BLaER1 treated with 17β-estradiol and CSF1 and Interleukin-3, amounts not matched to agents 10 nM and 100 nM (cell line): Measurements from ENCODE around the gene ZFAND2B.

Source experiments
- H3K27ac ChIP-seq, 11 experiments: shearing (Covaris generic); formaldehyde crosslinking; 2 replicates each; pipeline ENCODE4 v1.8.1; 2022
- H3K27me3 ChIP-seq, 11 experiments: shearing (Covaris generic); formaldehyde crosslinking; 2 replicates each; pipeline ENCODE4 v1.8.1; 2022
- H3K36me3 ChIP-seq, 11 experiments: shearing (Covaris generic); formaldehyde crosslinking; 2 replicates each; pipeline ENCODE4 v1.8.1; 2022
- H3K4me1 ChIP-seq, 10 experiments: shearing (Covaris generic); formaldehyde crosslinking; 2 replicates each; pipeline ENCODE4 v1.8.1; 2022
- H3K4me2 ChIP-seq, 11 experiments: shearing (Covaris generic); formaldehyde crosslinking; 2 replicates each; pipeline ENCODE4 v1.8.1; 2022
- H3K4me3 ChIP-seq, 10 experiments: shearing (Covaris generic); formaldehyde crosslinking; 2 replicates each; pipeline ENCODE4 v1.8.1; 2022
- H3K9ac ChIP-seq, 11 experiments: shearing (Covaris generic); formaldehyde crosslinking; 2 replicates each; pipeline ENCODE4 v1.8.1; 2022
- H3K9me3 ChIP-seq, 11 experiments: shearing (Covaris generic); formaldehyde crosslinking; replicated peaks in 1 of 11; 2 replicates each; pipeline ENCODE4 v1.8.1; 2022
- H4K20me1 ChIP-seq, 11 experiments: shearing (Covaris generic); formaldehyde crosslinking; 2 replicates each; pipeline ENCODE4 v1.8.1; 2022
- Cebpa-rat ChIP-seq, 11 experiments: shearing (Covaris generic); IDR thresholded peaks; 2 replicates each; pipeline ENCODE4 v1.8.1; 2022

Gene ZFAND2B

DNA sequence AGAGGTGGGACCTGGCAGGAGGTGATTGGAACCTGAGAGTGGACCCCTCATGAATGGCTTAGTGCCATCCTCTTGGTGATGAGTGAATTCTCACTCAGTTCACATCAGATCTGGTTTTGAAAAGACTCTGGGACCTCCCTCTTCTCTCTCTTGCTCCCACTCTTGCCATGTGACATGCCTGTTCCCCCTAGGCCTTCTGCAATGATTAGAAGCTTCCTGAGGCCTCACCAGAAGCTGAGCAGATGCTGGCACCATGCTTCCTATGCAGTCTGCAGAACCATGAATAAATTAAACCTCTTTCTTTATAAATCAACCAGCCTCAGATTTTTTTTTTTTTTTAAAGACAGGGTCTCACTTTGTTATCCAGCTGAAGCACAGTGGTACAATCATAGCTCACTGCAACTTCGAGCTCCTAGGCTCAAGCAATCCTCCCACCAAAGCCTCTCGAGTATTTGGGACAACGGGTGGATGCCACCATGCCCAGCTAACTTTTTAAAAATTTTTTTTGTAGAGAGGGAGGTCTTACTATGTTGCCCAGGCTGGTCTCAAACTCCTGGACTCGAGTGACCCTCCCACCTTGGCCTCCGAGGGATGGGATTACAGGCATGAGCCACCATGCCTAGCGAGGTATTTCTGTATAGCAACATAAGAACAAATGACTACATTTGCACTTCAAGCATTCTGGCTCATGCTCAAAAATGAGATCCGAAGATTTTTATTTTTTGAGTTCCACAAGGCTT is 2.0 kb upstream of the ZFAND2B start:
- no peak for TF ChIP-seq Cebpa-rat (IDR thresholded peaks at IDR 0.05)
- peaks cover 30 to 34% (median 33%) of the 10 kb centered on the region in 10 experiments for H3K4me1 ChIP-seq
- peaks cover 0 to 5% (median 0%) of the 10 kb centered on the region in 11 experiments; a peak in 2 of 22 replicates for H3K9me3 ChIP-seq

DNA sequence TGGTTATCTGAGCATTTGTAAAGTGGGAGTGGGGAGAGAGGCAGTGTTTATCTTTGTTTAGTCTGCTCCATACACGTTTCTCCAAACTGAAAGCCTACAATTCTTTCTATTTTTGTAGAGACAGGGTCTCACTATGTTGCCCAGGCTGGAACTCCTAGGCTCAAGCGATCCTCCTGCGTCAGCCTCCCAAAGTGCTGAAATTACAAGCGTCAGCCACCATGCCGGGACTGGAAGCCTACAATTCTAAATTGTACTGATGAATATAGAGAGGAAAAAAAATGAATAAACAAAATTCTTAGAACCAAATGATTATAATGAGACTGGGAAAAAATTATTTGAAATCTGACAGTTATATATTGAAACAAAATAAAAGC is 1.4 kb upstream of the ZFAND2B start:
- Histone ChIP-seq H3K9me3 (peaks cover 0 to 5% (median 0%) of the 10 kb centered on the region in 11 experiments; a peak in 2 of 22 replicates), H3K27ac (no peak overlapping the region), H3K4me3 (no peak overlapping the region), H3K27me3 (no peaks in the 10 kb centered on the region), H3K9ac (no peak overlapping the region), H3K4me1 (peaks cover 36 to 40% (median 39%) of the 10 kb centered on the region in 10 experiments), H3K36me3 (peaks cover 16 to 26% (median 21%) of the 10 kb centered on the region in 11 experiments; a peak in 21 of 22 replicates), H3K4me2 (no peak overlapping the region), H4K20me1 (peaks cover 0 to 25% (median 6%) of the 10 kb centered on the region in 11 experiments; a peak in 8 of 22 replicates)
- no peak for TF ChIP-seq Cebpa-rat (IDR thresholded peaks at IDR 0.05)

More for the DNA sequence above, 2.0 kb upstream of the ZFAND2B start:
- Histone ChIP-seq H3K9ac (no peak overlapping the region), H3K4me2 (no peak overlapping the region), H3K4me3 (no peak overlapping the region), H4K20me1 (peaks cover 0 to 25% (median 6%) of the 10 kb centered on the region in 11 experiments; a peak in 8 of 22 replicates), H3K27ac (no peak overlapping the region), H3K27me3 (no peaks in the 10 kb centered on the region), H3K36me3 (peaks cover 13 to 21% (median 17%) of the 10 kb centered on the region in 11 experiments; a peak in 20 of 22 replicates)

DNA sequence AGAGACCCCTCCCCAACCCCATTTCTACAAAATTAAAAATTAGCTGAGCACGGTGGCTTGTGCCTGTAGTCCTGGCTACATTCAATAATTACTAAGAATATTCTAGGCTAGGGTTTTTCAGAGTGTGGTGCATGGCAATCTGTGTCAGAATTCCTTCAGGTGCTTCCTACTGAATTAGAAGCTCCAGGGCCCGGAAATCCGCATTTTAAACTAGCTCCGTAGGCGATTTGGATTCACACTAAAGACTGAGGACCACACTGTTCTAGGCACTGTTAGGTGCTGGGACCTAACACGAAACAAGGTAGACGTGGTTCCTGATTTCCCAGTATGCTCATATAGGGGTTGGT is 628 bp upstream of the ZFAND2B start:
- peaks cover 21 to 34% (median 29%) of the 10 kb centered on the region in 11 experiments; a peak in 21 of 22 replicates for H3K36me3 ChIP-seq
- peak overlapping the region; percentile 37 to 81 (median 76) for H3K27ac ChIP-seq
- peak overlapping the region; percentile 74 to 84 (median 77) for H3K9ac ChIP-seq
- peaks cover 0 to 25% (median 6%) of the 10 kb centered on the region in 11 experiments; a peak in 8 of 22 replicates for H4K20me1 ChIP-seq
- no peaks in the 10 kb centered on the region for H3K27me3 ChIP-seq
- H3K9me3 ChIP-seq, result peaks cover 0 to 5% (median 0%) of the 10 kb centered on the region in 11 experiments; a peak in 2 of 22 replicates
- peaks cover 40 to 48% (median 44%) of the 10 kb centered on the region in 10 experiments for H3K4me1 ChIP-seq
- H3K4me3 ChIP-seq, result peak overlapping the region; percentile 51 to 74 (median 62)
- no peak for TF ChIP-seq Cebpa-rat (IDR thresholded peaks at IDR 0.05)
- peak overlapping the region; percentile 66 to 96 (median 88) for H3K4me2 ChIP-seq

DNA sequence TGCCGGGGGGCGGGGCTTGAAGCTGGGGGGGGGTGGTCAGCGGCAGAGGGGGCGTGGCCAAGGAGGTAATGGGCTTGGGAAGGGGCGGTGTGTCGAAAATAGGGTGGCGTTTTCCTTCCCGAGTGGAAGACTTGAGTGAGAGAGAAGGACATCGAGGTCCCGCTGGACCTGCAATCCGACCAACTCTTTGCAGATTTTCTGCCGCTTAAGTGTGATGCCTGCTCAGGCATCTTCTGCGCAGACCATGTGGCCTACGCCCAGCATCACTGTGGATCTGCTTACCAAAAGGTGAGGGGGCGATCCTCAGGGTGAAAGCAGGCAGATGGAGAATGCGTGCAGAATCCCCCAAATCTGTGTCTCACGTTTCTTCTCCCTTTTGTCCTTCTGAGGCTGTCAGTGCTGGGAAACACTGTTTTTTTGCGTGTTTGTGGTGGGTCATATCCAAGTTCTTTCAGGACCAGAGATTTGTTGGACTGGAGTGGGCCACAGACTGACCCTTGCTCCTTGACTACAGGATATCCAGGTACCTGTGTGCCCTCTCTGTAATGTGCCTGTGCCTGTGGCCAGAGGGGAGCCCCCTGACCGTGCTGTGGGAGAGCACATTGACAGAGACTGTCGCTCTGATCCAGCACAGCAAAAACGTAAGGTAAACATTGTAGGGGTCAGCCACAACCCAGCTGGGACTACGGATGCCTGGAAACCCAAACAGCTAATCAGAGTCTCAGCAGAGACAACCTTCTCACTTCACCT is 727 bp downstream of the ZFAND2B start:
- TF ChIP-seq Cebpa-rat (IDR thresholded peaks at IDR 0.05), result no peak
- H3K9me3 ChIP-seq, result peaks cover 0 to 5% (median 0%) of the 10 kb centered on the region in 11 experiments; a peak in 2 of 22 replicates
- H3K4me2 ChIP-seq, result peak overlapping the region; percentile 86 to 97 (median 95)
- H4K20me1 ChIP-seq, result peaks cover 0 to 25% (median 6%) of the 10 kb centered on the region in 11 experiments; a peak in 9 of 22 replicates
- H3K27ac ChIP-seq, result peak overlapping the region in 10 of 11 experiments; percentile 18 to 80 (median 70); a peak in 12 of 22 replicates
- H3K4me3 ChIP-seq, result peak overlapping the region; percentile 51 to 74 (median 62)
- H3K4me1 ChIP-seq, result peaks cover 40 to 51% (median 45%) of the 10 kb centered on the region in 10 experiments
- H3K27me3 ChIP-seq, result no peaks in the 10 kb centered on the region
- H3K36me3 ChIP-seq, result peaks cover 21 to 44% (median 36%) of the 10 kb centered on the region in 11 experiments
- peak overlapping the region; percentile 74 to 84 (median 77); a peak in 20 of 22 replicates for H3K9ac ChIP-seq

DNA sequence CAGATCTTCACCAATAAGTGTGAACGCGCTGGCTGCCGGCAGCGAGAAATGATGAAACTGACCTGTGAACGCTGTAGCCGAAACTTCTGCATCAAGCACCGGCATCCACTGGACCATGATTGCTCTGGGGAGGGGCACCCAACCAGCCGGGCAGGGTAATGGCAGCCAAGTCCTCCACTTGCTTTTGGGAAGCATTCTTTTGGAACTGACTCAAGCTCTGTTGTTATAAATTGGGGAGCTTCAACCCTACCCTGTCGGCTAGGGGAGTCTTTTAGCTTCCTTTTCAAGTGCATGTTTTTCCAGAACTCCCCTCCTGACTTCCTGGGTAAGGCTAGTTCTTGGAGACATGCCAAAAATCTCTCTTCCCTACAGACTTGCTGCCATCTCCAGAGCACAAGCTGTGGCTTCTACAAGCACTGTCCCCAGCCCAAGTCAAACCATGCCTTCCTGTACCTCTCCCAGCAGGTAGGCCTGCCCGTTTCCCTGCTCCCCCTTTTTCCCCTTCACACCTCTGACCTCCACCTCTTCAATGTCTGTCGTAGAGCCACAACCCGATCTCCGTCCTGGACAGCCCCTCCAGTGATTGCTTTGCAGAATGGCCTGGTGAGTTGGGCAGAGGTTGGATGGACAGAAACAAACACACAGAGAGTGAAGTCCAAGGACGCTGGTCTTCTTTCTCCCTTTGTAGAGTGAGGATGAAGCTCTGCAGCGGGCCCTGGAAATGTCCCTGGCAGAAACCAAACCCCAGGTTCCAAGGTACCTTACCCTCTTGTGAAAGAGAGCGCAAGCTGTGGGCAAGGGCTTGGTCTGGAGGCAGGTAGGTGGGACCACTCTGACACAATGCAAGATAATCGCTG is 1.5 kb downstream of the ZFAND2B start:
- no peak for TF ChIP-seq Cebpa-rat (IDR thresholded peaks at IDR 0.05)
- H3K9ac ChIP-seq, result peak overlapping the region; percentile 74 to 84 (median 77); a peak in 19 of 22 replicates
- no peaks in the 10 kb centered on the region for H3K27me3 ChIP-seq
- H3K36me3 ChIP-seq, result peaks cover 26 to 52% (median 44%) of the 10 kb centered on the region in 11 experiments
- H4K20me1 ChIP-seq, result peaks cover 0 to 28% (median 6%) of the 10 kb centered on the region in 11 experiments; a peak in 10 of 22 replicates
- H3K4me3 ChIP-seq, result peak overlapping the region in 6 of 10 experiments; percentile 59 to 74 (median 64); a peak in 8 of 20 replicates
- peak overlapping the region; percentile 86 to 97 (median 95) for H3K4me2 ChIP-seq
- H3K9me3 ChIP-seq, result peaks cover 0 to 5% (median 0%) of the 10 kb centered on the region in 11 experiments; a peak in 2 of 22 replicates
- peak overlapping the region in 4 of 11 experiments; percentile 43 to 80 (median 62); a peak in 2 of 22 replicates for H3K27ac ChIP-seq
- H3K4me1 ChIP-seq, result peaks cover 40 to 51% (median 45%) of the 10 kb centered on the region in 10 experiments

DNA sequence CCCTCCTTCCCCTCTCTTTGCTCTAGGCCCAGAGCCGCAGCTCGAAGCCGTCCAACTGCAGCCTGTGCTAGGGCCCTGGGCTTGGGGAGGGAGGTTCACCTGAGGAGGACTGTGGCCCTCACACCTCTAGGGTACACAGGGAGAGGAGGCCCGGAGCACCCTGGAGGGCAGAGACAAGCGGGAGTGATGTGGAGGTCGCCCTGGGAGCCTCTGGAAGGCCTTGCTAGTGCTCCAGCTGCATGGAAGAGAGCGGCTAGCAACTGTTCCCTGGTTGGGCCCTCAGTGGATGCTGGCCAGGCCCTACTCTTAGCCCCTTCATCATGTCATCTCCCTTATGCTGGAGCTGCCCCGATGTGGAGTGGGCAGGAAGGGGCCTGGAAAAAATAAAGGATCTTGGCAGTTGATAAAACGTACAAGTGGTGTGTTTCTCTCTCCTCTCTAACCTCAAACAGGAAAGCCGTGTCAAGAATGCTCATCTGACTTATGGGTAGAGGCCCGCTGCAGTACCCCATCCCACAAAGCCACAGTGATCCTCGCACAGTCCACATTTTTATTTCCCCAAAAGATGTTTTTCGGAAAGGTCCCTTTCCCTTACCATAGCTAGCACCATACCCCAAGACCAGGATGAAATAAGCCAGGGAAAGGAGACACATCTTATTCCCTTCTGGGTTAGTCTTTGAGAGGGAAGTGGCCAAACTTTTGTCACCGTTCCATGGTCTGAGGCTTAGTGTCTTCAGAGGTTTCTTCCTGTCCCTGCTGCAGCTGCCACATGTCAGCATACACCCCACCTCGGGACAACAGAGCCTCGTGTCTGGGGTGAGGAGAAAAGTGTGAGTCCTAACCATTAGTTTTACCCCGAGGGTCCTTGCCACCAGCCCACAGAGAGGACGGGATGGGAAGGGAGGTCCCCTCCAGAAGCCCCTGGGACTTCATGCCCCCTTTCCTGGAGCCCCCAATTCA is 2.9 kb downstream of the ZFAND2B start:
- H3K4me3 ChIP-seq, result no peak overlapping the region
- peaks cover 27 to 66% (median 58%) of the 10 kb centered on the region in 11 experiments for H3K36me3 ChIP-seq
- no peaks in the 10 kb centered on the region for H3K27me3 ChIP-seq
- H3K9me3 ChIP-seq, result peaks cover 0 to 2% (median 0%) of the 10 kb centered on the region in 11 experiments; a peak in 2 of 22 replicates
- H3K4me1 ChIP-seq, result peaks cover 40 to 51% (median 45%) of the 10 kb centered on the region in 10 experiments
- H4K20me1 ChIP-seq, result peaks cover 0 to 41% (median 6%) of the 10 kb centered on the region in 11 experiments; a peak in 11 of 22 replicates
- no peak for TF ChIP-seq Cebpa-rat (IDR thresholded peaks at IDR 0.05)
- H3K9ac ChIP-seq, result peak overlapping the region; percentile 2 to 84 (median 48); a peak in 19 of 22 replicates
- H3K27ac ChIP-seq, result peak overlapping the region in 8 of 11 experiments; percentile 32 to 63 (median 51); a peak in 16 of 22 replicates
- peak overlapping the region; percentile 22 to 97 (median 48) for H3K4me2 ChIP-seq
